ENCODE data around the gene U2SURP. TPM values are rescaled to one million over a fixed set of nuclear protein-coding genes. Genes with fewer than 3 reads are reported as not detected.

The U2SURP gene
- total RNA-seq, 1 experiment from 2014 or later = 125 TPM

GRCh38 chr3:143063018-143063417, 61.6 kb downstream of the U2SURP start:
- Mint-ChIP-seq H3K36me3 (ENCODE audit: insufficient read depth, unreplicated experiment) (peaks cover 8% of the 10 kb centered on the region), H3K4me3 (ENCODE audit: unreplicated experiment) (no peak overlapping the region), H3K27ac (ENCODE audit: unreplicated experiment) (no peak overlapping the region), H3K27me3 (ENCODE audit: insufficient read depth, unreplicated experiment) (no peaks in the 10 kb centered on the region), H3K9me3 (ENCODE audit: unreplicated experiment) (no peaks in the 10 kb centered on the region), H3K4me1 (ENCODE audit: low read depth, unreplicated experiment) (no peaks in the 10 kb centered on the region)
- Histone ChIP-seq H3K36me3 (ENCODE audit: control insufficient read depth, insufficient read depth, low read length) (peaks cover 2% of the 10 kb centered on the region; the same call in 1 of the 2 replicates), H3K9me3 (no peaks in the 10 kb centered on the region), H3K4me1 (no peaks in the 10 kb centered on the region), H3K27me3 (replicated peaks; ENCODE audit: control insufficient read depth, insufficient read depth, low read length) (no peaks in the 10 kb centered on the region), H3K4me3 (ENCODE audit: low read depth, low read length) (no peak overlapping the region)
- TF ChIP-seq CTCF (IDR thresholded peaks at IDR 0.05; ENCODE audit: insufficient read depth in 1 of 2, low read depth in 1 of 2, low read length in 1 of 2, severe bottlenecking in 1 of 2, unreplicated experiment in 1 of 2) = no peak
- BruUV-seq (replicated peaks) = no TSS peak
- ChIA-PET CTCF (no interaction called here), POLR2A (no interaction called here)
- intact Hi-C loops (cut with micrococcal nuclease; ENCODE audit: unreplicated experiment) = no loop called here
- DNase-seq = no peak

GRCh38 chr3:143064777-143065176, 63.4 kb downstream of the U2SURP start:
- intact Hi-C loops (cut with micrococcal nuclease; ENCODE audit: unreplicated experiment) = no loop called here
- no TSS peak for BruUV-seq (replicated peaks)
- Histone ChIP-seq H3K9me3 (no peaks in the 10 kb centered on the region), H3K36me3 (ENCODE audit: control insufficient read depth, insufficient read depth, low read length) (peaks cover 2% of the 10 kb centered on the region; the same call in 1 of the 2 replicates), H3K4me3 (ENCODE audit: low read depth, low read length) (no peak overlapping the region), H3K27me3 (replicated peaks; ENCODE audit: control insufficient read depth, insufficient read depth, low read length) (no peaks in the 10 kb centered on the region), H3K4me1 (no peaks in the 10 kb centered on the region)
- TF ChIP-seq CTCF (IDR thresholded peaks at IDR 0.05; ENCODE audit: insufficient read depth in 1 of 2, low read depth in 1 of 2, low read length in 1 of 2, severe bottlenecking in 1 of 2, unreplicated experiment in 1 of 2) = no peak
- no peaks in the 10 kb centered on the region for H3K4me1 Mint-ChIP-seq (ENCODE audit: low read depth, unreplicated experiment)
- ChIA-PET POLR2A (no interaction called here), CTCF (no interaction called here)
- H3K9me3 Mint-ChIP-seq (ENCODE audit: unreplicated experiment) = no peaks in the 10 kb centered on the region
- no peak overlapping the region for H3K4me3 Mint-ChIP-seq (ENCODE audit: unreplicated experiment)
- peaks cover 8% of the 10 kb centered on the region for H3K36me3 Mint-ChIP-seq (ENCODE audit: insufficient read depth, unreplicated experiment)
- H3K27me3 Mint-ChIP-seq (ENCODE audit: insufficient read depth, unreplicated experiment) = no peaks in the 10 kb centered on the region
- H3K27ac Mint-ChIP-seq (ENCODE audit: unreplicated experiment) = no peak overlapping the region
- no peak for DNase-seq

GRCh38 chr3:143065364-143065763, 64.0 kb downstream of the U2SURP start:
- no peak overlapping the region for H3K27ac Mint-ChIP-seq (ENCODE audit: unreplicated experiment)

More at GRCh38 chr3:143065364-143065763, 64.0 kb downstream of the U2SURP start:
- Histone ChIP-seq H3K9me3 (no peaks in the 10 kb centered on the region), H3K4me3 (ENCODE audit: low read depth, low read length) (no peak overlapping the region), H3K36me3 (ENCODE audit: control insufficient read depth, insufficient read depth, low read length) (peaks cover 2% of the 10 kb centered on the region; the same call in 1 of the 2 replicates), H3K4me1 (no peaks in the 10 kb centered on the region), H3K27me3 (replicated peaks; ENCODE audit: control insufficient read depth, insufficient read depth, low read length) (no peaks in the 10 kb centered on the region)
- Mint-ChIP-seq H3K9me3 (ENCODE audit: unreplicated experiment) (no peaks in the 10 kb centered on the region), H3K4me1 (ENCODE audit: low read depth, unreplicated experiment) (no peaks in the 10 kb centered on the region), H3K27me3 (ENCODE audit: insufficient read depth, unreplicated experiment) (no peaks in the 10 kb centered on the region), H3K4me3 (ENCODE audit: unreplicated experiment) (no peak overlapping the region), H3K36me3 (ENCODE audit: insufficient read depth, unreplicated experiment) (peaks cover 8% of the 10 kb centered on the region)
- DNase-seq = no peak
- BruUV-seq (replicated peaks) = no TSS peak
- ChIA-PET CTCF (no interaction called here), POLR2A (no interaction called here)
- intact Hi-C loops (cut with micrococcal nuclease; ENCODE audit: unreplicated experiment) = no loop called here
- no peak for TF ChIP-seq CTCF (IDR thresholded peaks at IDR 0.05; ENCODE audit: insufficient read depth in 1 of 2, low read depth in 1 of 2, low read length in 1 of 2, severe bottlenecking in 1 of 2, unreplicated experiment in 1 of 2)

All from Caco-2 (cell line).